NAMALWA (cell line): ENCODE measurements around the gene CIITA.
"Not testable (repeated sequence)": the region's sequence is repeated elsewhere in the genome, so short reads cannot be mapped to it uniquely, and the experiment has no call there.

Source experiments
- DNase-seq: peaks from one replicate; pipeline ENCODE4 v3.0.0-alpha.2; 2015; ENCODE audit warnings: low spot score

Gene CIITA

DNA sequence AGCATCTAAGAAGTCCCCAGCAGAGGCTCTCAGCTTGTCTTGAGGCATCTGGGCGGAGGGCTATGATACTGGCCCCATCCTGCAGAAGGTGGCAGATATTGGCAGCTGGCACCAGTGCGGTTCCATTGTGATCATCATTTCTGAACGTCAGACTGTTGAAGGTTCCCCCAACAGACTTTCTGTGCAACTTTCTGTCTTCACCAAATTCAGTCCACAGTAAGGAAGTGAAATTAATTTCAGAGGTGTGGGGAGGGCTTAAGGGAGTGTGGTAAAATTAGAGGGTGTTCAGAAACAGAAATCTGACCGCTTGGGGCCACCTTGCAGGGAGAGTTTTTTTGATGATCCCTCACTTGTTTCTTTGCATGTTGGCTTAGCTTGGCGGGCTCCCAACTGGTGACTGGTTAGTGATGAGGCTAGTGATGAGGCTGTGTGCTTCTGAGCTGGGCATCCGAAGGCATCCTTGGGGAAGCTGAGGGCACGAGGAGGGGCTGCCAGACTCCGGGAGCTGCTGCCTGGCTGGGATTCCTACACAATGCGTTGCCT, at the start of gene CIITA:
Gene CIITA, plus strand, starts transcription at position 404 of the 543 bp plus-strand sequence. Its CDS starts 129 bp downstream, at position 533.
- peak; percentile 98 for DNase-seq

GRCh38 chr16:10827691-10828341, 49.2 kb upstream of the CIITA start:
- DNase-seq: no peak

DNA sequence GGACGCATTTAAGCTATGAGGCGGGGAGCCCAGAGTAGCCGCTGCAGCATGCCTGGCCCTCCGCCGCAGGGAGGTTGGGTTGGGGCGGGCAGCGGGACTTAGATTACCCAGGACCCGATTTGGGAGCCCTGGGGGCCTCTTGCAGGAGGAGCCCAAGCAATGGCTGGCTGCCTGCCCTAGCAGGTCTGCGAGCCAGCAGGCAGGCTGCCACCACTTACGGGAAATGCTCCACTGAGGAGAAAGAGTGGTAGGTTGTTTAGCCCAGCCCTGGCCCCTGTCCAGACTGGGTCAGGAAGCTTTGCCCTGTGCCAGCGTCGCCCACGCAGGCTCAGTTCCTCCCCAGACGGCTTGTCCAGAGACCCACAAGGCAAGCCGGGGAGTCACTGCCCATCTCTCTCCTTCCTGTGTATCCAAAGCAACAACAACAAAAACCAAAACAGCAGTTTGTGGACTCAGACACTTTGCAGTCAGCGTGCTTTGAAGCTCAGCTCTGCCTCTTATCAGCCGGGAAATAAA, 48.1 kb upstream of the CIITA start:
- no peak for DNase-seq

DNA sequence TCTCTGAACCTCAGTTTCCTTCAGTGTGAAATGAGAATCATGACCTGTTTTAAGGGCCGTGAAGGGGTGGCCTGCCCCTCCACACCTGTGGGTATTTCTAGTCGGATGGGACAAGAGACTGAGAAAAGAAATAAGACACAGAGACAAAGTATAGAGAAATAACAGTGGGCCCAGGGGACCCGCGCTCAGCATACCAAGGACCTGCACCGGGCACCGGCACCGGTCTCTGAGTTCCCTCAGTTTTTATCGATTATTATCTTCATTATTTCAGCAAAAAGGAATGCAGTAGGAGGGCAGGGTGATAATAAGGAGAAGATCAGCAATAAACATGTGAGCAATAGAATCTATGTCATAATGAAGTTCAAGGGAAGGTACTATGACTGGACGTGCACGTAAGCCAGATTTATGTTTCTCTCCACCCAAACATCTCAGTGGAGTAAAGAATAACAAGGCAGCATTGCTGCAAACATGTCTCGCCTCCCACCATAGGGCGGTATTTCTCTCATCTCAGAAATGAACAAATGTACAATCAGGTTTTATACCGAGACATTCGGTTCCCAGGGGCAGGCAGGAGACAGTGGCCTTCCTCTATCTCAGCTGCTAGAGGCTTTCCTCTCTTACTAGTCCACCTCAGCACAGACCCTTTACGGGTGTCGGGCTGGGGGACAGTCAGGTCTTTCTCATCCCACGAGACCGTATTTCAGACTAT, 47.5 kb upstream of the CIITA start:
- not testable (repeated sequence) for DNase-seq

GRCh38 chr16:10830240-10830639, 46.8 kb upstream of the CIITA start:
- DNase-seq: not testable (repeated sequence)

GRCh38 chr16:10831894-10832886, 44.8 kb upstream of the CIITA start:
- DNase-seq: no peak

DNA sequence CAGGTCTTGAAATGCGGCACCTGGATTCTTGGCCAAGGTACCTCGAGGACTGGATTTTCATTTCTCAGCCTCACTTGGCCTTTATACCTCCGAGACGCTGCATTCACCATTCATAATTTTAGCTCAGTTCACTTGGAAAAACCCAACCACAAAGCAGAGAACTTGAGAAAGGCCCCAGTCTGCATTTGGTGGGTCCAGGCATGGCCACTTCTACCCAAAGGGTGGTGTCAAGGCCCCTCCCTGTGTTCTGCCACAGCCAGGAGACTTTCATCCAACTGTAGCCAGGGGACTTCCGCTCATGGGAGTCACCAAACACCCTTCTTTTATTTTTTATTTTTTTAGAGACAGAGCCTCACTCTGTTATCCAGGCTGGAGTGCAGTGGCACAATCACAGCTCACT, 43.7 kb upstream of the CIITA start:
- no peak for DNase-seq

- no peak for DNase-seq
These were observed 42.9 kb upstream of the CIITA start for GRCh38 chr16:10834130-10834529.

DNA sequence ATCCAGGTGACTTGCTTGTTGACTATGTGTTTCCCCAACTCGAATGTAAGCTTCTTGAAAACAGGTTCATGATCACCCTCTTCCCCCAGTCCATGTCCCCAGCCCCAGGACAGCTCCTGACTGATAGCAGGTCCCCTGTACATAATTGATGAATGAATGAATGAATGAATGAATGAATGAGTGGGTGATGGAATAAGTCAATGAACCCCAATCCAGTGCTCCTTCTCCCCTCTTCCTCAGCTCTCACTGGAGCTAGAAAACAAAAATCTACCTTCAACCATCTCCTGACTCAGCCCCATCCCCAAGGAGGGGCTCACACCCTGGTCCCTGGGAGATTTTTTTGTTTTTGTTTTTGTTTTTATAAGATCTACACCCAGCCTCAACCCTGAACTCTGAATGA, 42.2 kb upstream of the CIITA start:
- no peak for DNase-seq

DNA sequence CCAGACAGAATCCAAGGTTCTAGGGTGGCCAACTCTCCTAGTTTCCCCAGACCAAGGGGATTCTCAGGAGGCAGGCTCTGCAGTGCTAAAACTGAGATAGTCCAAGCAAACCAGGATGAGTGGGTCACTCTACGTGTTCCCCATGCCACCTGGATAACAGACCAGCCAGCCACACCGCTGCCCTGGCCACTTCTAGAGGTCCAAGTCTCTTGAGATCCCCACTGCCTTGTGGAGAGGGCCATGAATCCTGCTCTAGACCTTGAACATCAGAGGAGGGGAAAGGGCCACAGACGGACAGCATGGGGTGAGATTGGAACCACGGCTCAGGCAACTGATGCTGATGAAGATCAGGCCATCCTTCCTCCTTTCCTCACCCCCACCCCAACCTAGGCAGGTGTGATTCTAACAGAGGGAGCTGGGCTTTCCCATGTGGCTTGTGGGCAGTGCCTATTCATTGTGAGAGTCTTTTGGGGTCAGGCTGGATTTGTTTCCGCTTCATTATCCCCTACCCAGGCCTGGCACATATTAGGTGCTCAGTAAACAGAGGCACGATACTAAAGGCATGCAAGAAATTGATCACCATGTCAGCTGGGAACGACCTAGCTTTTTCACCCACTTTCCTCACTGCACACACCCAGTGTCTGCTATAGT, 41.6 kb upstream of the CIITA start:
- DNase-seq: no peak

GRCh38 chr16:10836174-10836853, 40.7 kb upstream of the CIITA start:
- DNase-seq: no peak

- no peak for DNase-seq
These were observed 38.3 kb upstream of the CIITA start for GRCh38 chr16:10838621-10839278.

- DNase-seq: no peak
These were observed 37.7 kb upstream of the CIITA start for GRCh38 chr16:10839279-10839666.

- DNase-seq: no peak
These were observed 36.3 kb upstream of the CIITA start for GRCh38 chr16:10840703-10841102.

DNA sequence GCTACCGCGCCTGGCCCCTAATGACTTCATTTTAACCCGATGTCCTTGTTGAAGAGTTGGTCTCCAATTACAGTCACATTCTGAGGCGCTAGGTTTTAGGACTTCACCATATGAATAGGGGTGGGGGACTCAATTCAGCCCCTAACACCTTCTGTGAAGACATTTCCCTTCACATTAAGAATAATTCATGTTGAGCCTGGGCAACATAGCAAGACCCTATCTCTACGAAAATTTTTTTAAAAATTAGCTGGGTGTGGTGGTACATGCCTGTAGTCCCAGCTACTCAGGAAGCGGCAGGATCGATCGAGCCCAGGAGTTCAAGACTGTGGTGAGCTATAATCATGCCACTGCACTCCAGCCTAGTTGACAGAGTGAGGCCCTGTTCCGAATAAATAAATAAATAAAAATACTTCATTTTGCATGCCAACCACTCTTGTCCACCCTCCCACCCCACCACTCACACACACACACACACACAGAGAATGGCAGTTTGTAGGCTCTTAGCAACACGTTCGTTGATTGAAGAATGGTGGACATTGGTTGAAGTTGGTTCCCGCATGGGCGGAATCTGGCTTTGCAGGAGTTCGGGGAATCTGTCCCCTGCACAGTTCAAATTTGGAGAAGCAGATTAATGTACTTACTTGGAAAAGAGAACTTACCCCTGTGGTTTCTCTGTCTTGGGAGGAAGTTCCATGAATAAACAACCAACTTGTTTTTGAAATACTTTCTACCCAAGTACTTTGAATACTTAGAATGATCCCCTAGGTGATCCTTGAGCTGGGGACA, 30.6 kb upstream of the CIITA start:
- DNase-seq: no peak

DNA sequence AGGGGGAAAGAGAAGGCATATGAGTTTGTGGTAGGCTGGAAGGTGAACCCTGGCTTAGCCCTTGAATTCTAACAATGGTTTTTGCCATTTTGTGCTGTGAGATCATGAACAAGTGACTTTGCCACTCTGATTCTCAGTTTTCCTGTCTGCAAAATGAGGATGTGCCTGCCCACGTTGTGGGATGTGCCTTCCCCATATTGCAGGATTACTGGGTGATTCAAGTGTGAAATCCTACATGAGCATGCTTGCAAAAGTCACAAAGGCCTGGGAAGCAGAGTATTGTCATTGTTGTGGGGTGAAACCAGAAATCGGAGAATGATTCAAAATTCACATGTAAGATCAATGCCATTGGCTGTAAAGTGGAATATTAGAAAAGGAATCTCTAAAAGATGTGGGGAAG, 29.8 kb upstream of the CIITA start:
- DNase-seq: no peak

- no peak for DNase-seq
These were observed 27.1 kb upstream of the CIITA start for GRCh38 chr16:10849736-10850477.

GRCh38 chr16:10850478-10850850, 26.5 kb upstream of the CIITA start:
- DNase-seq: no peak

DNA sequence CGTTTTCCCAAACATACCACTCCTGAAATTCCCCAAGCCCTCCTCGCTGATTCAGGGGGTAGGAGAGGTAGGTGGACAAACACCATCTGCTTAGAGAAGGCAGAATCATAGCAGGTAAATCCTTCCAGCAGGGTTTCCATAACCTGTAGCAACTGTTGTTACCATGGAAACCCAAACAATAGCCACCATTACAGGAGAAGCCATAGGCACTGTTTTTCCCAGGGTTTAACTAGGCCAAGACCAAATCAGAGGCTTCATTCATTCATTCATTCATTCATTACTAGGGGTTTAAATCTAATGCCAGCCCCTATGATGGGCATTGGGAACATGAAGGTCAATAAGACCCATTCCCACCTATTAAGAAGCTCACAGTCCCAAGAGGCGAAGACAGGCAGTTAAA, 25.5 kb upstream of the CIITA start:
- DNase-seq: no peak
